MM.1S (cell line): ENCODE measurements around the gene CDK5RAP2.

ENCODE experiments used
- CTCF ChIP-seq: fragments of 300-600 bp; sonication (generic); IDR thresholded peaks from 2 replicates; pipeline ENCODE4 v1.5.1; 2016; ENCODE audit warnings: antibody characterized with exemption, low read length, mixed read lengths
- EZH2 ChIP-seq: fragments of 300-600 bp; sonication (generic); optimal IDR thresholded peaks from 2 replicates; pipeline ENCODE3; 2017; ENCODE audit warnings: low read depth, mild to moderate bottlenecking, antibody characterized with exemption, low read length, mixed read lengths
- EZH2phosphoT487 ChIP-seq: fragments of 300-600 bp; sonication (generic); IDR thresholded peaks from 2 replicates; pipeline ENCODE4 v1.6.1; 2018; ENCODE audit warnings: antibody characterized with exemption, low read length

- TF ChIP-seq CTCF (no peak), EZH2 (no peak), EZH2phosphoT487 (no peak)
Measured at GRCh38 chr9:120423812-120424211, 156.2 kb downstream of the CDK5RAP2 start.
